K562 (cell line): ENCODE measurements around the gene GRAMD4. TPM values are rescaled to one million over a fixed set of nuclear protein-coding genes. Genes with fewer than 3 reads are reported as not detected.

Experiments used
- ATAC-seq: fragments of 200-7000 bp; cut with Tn5 transposase; 3 replicates; pipeline ENCODE4 v1.9.1; 2020; ENCODE audit warnings: moderate library complexity
- BruUV-seq: library from RNA; stranded (reverse); fragments of 400-500 nt; replicated peaks from 2 replicates; lab custom pipeline; 2021; lab: Mats Ljungman, UMichigan
- CTCF ChIA-PET: fragments of 300-600 bp; formaldehyde crosslinking; extraction: SDS; loops from one replicate; lab custom pipeline; 2021; ENCODE audit warnings: low intra/inter-chr PET ratio; lab: Yijun Ruan, JAX
- POLR2A ChIA-PET: fragments of 300-600, 350-650 bp; sonication (Branson Sonifier 250); formaldehyde crosslinking; extraction: SDS; loops from one replicate; lab custom pipeline; 2021; ENCODE audit warnings: antibody characterized with exemption, inconsistent platforms; lab: Yijun Ruan, JAX
- DNase-seq, 4 experiments: peaks; one replicate each; pipeline versions ENCODE4 v3.0.0 to v3.0.0-alpha.2; 2011 to 2018; ENCODE audit warnings: low spot score in 3 of 4, mixed read lengths in 3 of 4; ENCODE audit errors: extremely low read depth in 1 of 4
- FAIRE-seq: peaks from 2 replicates; lab custom pipeline; 2011; peaks lifted over from hg19 to GRCh38; lab: Jason Lieb, UNC
- H2AFZ ChIP-seq: 2 replicates; pipeline ENCODE4 v1.6.0; 2011; ENCODE audit warnings: low read depth, low read length, control low read depth, inconsistent platforms
- H3K27ac ChIP-seq: fragments of 200-600 bp; 3 replicates; pipeline ENCODE4 v1.8.0; 2011; ENCODE audit warnings: low read depth, mild to moderate bottlenecking, control low read depth, inconsistent platforms, low read length, moderate library complexity, mixed read lengths; ENCODE audit errors: extremely low read depth
- H3K27me3 ChIP-seq, 2 experiments: fragments of 300-600 bp in 1 of 2; 2 replicates in 1 of 2; 3 replicates in 1 of 2; pipeline versions ENCODE4 v1.6.0 to v1.8.0; 2011; ENCODE audit warnings: inconsistent platforms in 2 of 2, low read length in 2 of 2, mild to moderate bottlenecking in 1 of 2, mixed read lengths in 1 of 2, moderate library complexity in 1 of 2; ENCODE audit not compliant: control insufficient read depth in 2 of 2, insufficient read depth in 2 of 2
- H3K36me3 ChIP-seq: fragments of 300-600 bp; 3 replicates; pipeline ENCODE4 v1.8.0; 2011; ENCODE audit warnings: mild to moderate bottlenecking, low read length, inconsistent platforms; ENCODE audit not compliant: control insufficient read depth, insufficient read depth
- H3K4me1 ChIP-seq, 2 experiments: fragments of 200-600 bp in 1 of 2; replicated peaks in 1 of 2; 2 replicates in 1 of 2; 3 replicates in 1 of 2; pipeline versions ENCODE4 v1.5.1 to v1.8.0; 2011; ENCODE audit warnings: inconsistent platforms in 2 of 2, low read length in 2 of 2, mild to moderate bottlenecking in 1 of 2, mixed read lengths in 1 of 2, moderate library complexity in 1 of 2; ENCODE audit not compliant: control insufficient read depth in 2 of 2, insufficient read depth in 2 of 2
- H3K4me2 ChIP-seq: 2 replicates; pipeline ENCODE4 v1.6.1; 2011; ENCODE audit warnings: low read length, control low read depth, inconsistent platforms, mixed read lengths; ENCODE audit not compliant: insufficient read depth
- H3K4me3 ChIP-seq: fragments of 200-600 bp; sonication (generic), shearing (Covaris generic); 2 replicates; pipeline ENCODE4 v1.5.1; 2016; ENCODE audit warnings: control low read depth, inconsistent platforms
- H3K79me2 ChIP-seq: fragments of 200-600 bp; 3 replicates; pipeline ENCODE4 v1.8.0; 2011; ENCODE audit warnings: low read length, inconsistent platforms; ENCODE audit not compliant: control insufficient read depth, insufficient read depth
- H3K9ac ChIP-seq, 2 experiments: 2 replicates each; pipeline versions ENCODE4 v1.6.0 to v1.6.1; 2011; ENCODE audit warnings: low read depth in 2 of 2, low read length in 2 of 2, control low read depth in 1 of 2, inconsistent platforms in 1 of 2, mild to moderate bottlenecking in 1 of 2, mixed read lengths in 1 of 2; ENCODE audit not compliant: insufficient read depth in 1 of 2
- H3K9me1 ChIP-seq: one replicate; pipeline ENCODE4 v1.6.0; 2011; ENCODE audit warnings: inconsistent platforms, mild to moderate bottlenecking, low read length, moderate library complexity; ENCODE audit not compliant: control insufficient read depth, insufficient read depth
- H3K9me3 ChIP-seq: replicated peaks from 2 replicates; pipeline ENCODE4 v1.5.1; 2011; ENCODE audit warnings: low read depth, low read length, inconsistent platforms; ENCODE audit not compliant: control insufficient read depth, insufficient read depth
- H4K20me1 ChIP-seq: replicated peaks from 2 replicates; pipeline ENCODE4 v1.6.1; 2011; ENCODE audit warnings: low read length, inconsistent platforms, mixed read lengths; ENCODE audit not compliant: control insufficient read depth, insufficient read depth
- CHAMP1 ChIP-seq: fragments of 450-650 bp; IDR thresholded peaks from 2 replicates; pipeline ENCODE4 v1.6.1; 2016; ENCODE audit warnings: mild to moderate bottlenecking
- CHCHD3 ChIP-seq: fragments of 250-450 bp; sonication (Bioruptor Pico); IDR thresholded peaks from 2 replicates; pipeline ENCODE4 v2.1.2; 2022; ENCODE audit warnings: mild to moderate bottlenecking
- HES1 ChIP-seq: fragments of 450-650 bp; IDR thresholded peaks from 2 replicates; pipeline ENCODE4 v1.6.1; 2016; ENCODE audit warnings: low read depth, mild to moderate bottlenecking, moderate library complexity
- KDM2B ChIP-seq: fragments of 250-450 bp; sonication (Bioruptor Pico); IDR thresholded peaks from 2 replicates; pipeline ENCODE4 v1.8.0; 2021; ENCODE audit warnings: mild to moderate bottlenecking, moderate library complexity
- ZNF3 ChIP-seq: fragments of 250-450 bp; sonication (Bioruptor Pico); IDR thresholded peaks from 2 replicates; pipeline ENCODE4 v1.5.0; 2021; ENCODE audit warnings: mild to moderate bottlenecking, moderate library complexity
- ZNF655 ChIP-seq: fragments of 250-450 bp; sonication (Bioruptor Pico); IDR thresholded peaks from 2 replicates; pipeline ENCODE4 v1.5.0; 2021
- WGBS: fragments of 100-300 bp; shearing (Covaris generic); methylation state at CpG from one replicate; pipeline ENCODE4 v1.1.6; 2016; ENCODE audit warnings: low coverage, mixed read lengths; ENCODE audit not compliant: insufficient coverage; ENCODE audit errors: missing lambda C conversion rate; 5-methylcytosine and 5-hydroxymethylcytosine counted together
- in situ Hi-C: fragments of 300-500 bp; cut with MboI; formaldehyde crosslinking; loops from 4 replicates; pipeline ENCODE4 v1.15.0; 2018; ENCODE audit warnings: inconsistent platforms, mixed read lengths
- intact Hi-C: fragments of 100-400 bp; cut with micrococcal nuclease; formaldehyde crosslinking; loops from 2 replicates; pipeline ENCODE4 v1.14.2; 2022
- polyA plus RNA-seq, 8 experiments: library from polyadenylated mRNA; depleted of rRNA in 4 of 8; stranded (reverse) in 5 of 8; unstranded in 3 of 8; fragments of >200 nt; fragmentation: Nextera tagmentation in 2 of 8; fragmentation: Illumina TruSeq in 1 of 8; extraction: Ambion mirVana in 2 of 8; extraction: Trizol in 1 of 8; gene quantifications; 2 replicates each; pipeline versions ENCODE4 v1.2.1 to v1.2.3, GENCODE V29; 2011 to 2014; ENCODE audit warnings: inconsistent platforms in 1 of 8, missing spikeins in 1 of 8
- total RNA-seq, 7 experiments: library from RNA; depleted of rRNA in 6 of 7; stranded (reverse); fragments of >200 nt in 6 of 7; fragmentation: Illumina TruSeq in 2 of 7; extraction: Trizol in 2 of 7; gene quantifications; 2 replicates each; pipeline versions ENCODE4 v1.2.1 to v1.2.3, GENCODE V29; 2011 to 2021; ENCODE audit warnings: low replicate concordance in 1 of 7

Gene GRAMD4
- total and polyA plus RNA-seq, 9 of the 15 experiments (the other 6 are each of a cell fraction or from before 2014, with no cell fraction given): 0.18 to 44.8 (median 18.6) TPM

- H3K27me3 ChIP-seq: no peaks in the 10 kb centered on the region
- in situ Hi-C loops (no loop called here), intact Hi-C loops (no loop called here)
- 89% methylated on average over 7 of the region's 19 CpGs for WGBS
- no peaks in the 10 kb centered on the region for H3K36me3 ChIP-seq
- H3K79me2 ChIP-seq: peaks cover 51% of the 10 kb centered on the region
- no peak overlapping the region for H2AFZ ChIP-seq
- no peaks in the 10 kb centered on the region for H4K20me1 ChIP-seq
- POLR2A ChIA-PET: no interaction called here
- no peak for DNase-seq
- H3K9me1 ChIP-seq: no peaks in the 10 kb centered on the region
- CTCF ChIA-PET: no interaction called here
- H3K9me3 ChIP-seq: peaks cover 1% of the 10 kb centered on the region; the same call in 1 of the 2 replicates
- no peak for FAIRE-seq
- H3K9ac ChIP-seq: no peak overlapping the region; a peak in 1 of 4 replicates
- H3K4me2 ChIP-seq: no peak overlapping the region
- no peak overlapping the region for H3K27ac ChIP-seq
- ATAC-seq: no peak
- H3K4me3 ChIP-seq: no peak overlapping the region
- peaks cover 2 to 49% of the 10 kb centered on the region in 2 experiments; a peak in 3 of 5 replicates for H3K4me1 ChIP-seq
- no peak for TF ChIP-seq HES1
- no peak for TF ChIP-seq CHCHD3
- BruUV-seq: no TSS peak
These were observed 1.5 kb upstream of the GRAMD4 start for GRCh38 chr22:46618667-46619066.

GRCh38 chr22:46619240-46619829 is 851 bp upstream of the GRAMD4 start:
- no peaks in the 10 kb centered on the region for H3K9me1 ChIP-seq
- H3K4me2 ChIP-seq: no peak overlapping the region
- no peak overlapping the region for H3K27ac ChIP-seq
- CTCF ChIA-PET: no interaction called here
- no peaks in the 10 kb centered on the region for H3K9me3 ChIP-seq
- no peaks in the 10 kb centered on the region for H4K20me1 ChIP-seq
- in situ Hi-C loops: no loop called here
- WGBS: 78% methylated on average over 7 of the region's 10 CpGs
- H3K4me3 ChIP-seq: no peak overlapping the region
- ATAC-seq (no peak), FAIRE-seq (no peak), DNase-seq (no peak)
- no peaks in the 10 kb centered on the region for H3K27me3 ChIP-seq
- peaks cover 2 to 44% of the 10 kb centered on the region in 2 experiments; a peak in 3 of 5 replicates for H3K4me1 ChIP-seq
- no peak overlapping the region for H2AFZ ChIP-seq
- no TSS peak for BruUV-seq
- intact Hi-C loops: no loop called here
- H3K36me3 ChIP-seq: no peaks in the 10 kb centered on the region
- TF ChIP-seq KDM2B (no peak), ZNF3 (CRISPR knock-in tag) (no peak), ZNF655 (CRISPR knock-in tag) (no peak), CHAMP1 (no peak)
- TF ChIP-seq, all 486 proteins: peak for 0
- Histone ChIP-seq H3K79me2 (peaks cover 47% of the 10 kb centered on the region), H3K9ac (peak overlapping the region in 1 of 2 experiments; percentile 71; a peak in 2 of 4 replicates)
- POLR2A ChIA-PET: no interaction called here
